HG02571 (cell line): ENCODE measurements around the gene C4orf33.
"Not testable (repeated sequence)": the region's sequence is repeated elsewhere in the genome, so short reads cannot be mapped to it uniquely, and the experiment has no call there.

ENCODE experiments used
- ATAC-seq: cut with Tn5 transposase; IDR thresholded peaks from one replicate; pipeline ENCODE4 v1.9.1; 2021; ENCODE audit warnings: mild to moderate bottlenecking, moderate library complexity; ENCODE audit not compliant: unreplicated experiment

The C4orf33 gene

DNA sequence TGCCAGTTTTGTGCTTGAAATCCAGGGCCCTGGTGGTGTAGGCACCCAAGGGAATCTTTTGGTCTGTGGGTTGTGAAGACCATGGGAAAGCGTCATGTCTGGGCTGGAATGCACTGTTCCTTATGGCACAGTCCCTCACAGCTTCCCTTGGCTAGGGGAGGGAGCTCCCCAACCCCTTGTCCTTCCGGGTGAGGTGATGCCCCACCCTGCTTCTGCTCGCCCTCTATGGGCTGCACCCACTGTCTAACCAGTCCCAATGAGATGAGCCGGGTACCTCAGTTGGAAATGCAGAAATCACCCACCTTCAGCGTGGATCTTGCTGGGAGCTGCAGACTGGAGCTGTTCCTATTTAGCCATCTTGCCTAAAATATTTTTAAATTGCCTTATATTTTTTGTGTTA lies 30.7 kb downstream of the C4orf33 start:
- not testable (repeated sequence) for ATAC-seq

DNA sequence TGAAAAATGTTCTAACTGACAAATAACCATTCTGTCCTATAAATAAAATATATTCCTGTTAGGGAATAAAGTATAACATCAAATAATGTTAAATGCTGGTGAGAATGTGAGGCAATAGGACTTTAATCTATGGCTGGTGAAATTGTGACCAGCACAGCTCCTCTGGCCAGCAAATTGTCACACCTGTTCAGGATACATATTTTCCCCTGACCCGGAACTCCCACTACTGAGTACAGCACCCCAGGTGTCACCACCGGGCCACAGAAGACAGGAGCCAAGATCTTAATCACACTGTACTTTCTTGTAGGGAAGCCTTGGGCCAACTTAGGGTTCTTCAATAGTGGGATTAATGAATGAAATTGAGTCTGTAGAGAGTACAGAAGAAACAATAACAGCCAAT lies 33.2 kb downstream of the C4orf33 start:
- ATAC-seq, result no peak

- no peak for ATAC-seq
Observed at GRCh38 chr4:129131343-129131742, 35.4 kb downstream of the C4orf33 start.

- no peak for ATAC-seq
Observed at GRCh38 chr4:129136433-129136832, 40.5 kb downstream of the C4orf33 start.

- ATAC-seq, result no peak
Observed at GRCh38 chr4:129138810-129139496, 43.0 kb downstream of the C4orf33 start.

DNA sequence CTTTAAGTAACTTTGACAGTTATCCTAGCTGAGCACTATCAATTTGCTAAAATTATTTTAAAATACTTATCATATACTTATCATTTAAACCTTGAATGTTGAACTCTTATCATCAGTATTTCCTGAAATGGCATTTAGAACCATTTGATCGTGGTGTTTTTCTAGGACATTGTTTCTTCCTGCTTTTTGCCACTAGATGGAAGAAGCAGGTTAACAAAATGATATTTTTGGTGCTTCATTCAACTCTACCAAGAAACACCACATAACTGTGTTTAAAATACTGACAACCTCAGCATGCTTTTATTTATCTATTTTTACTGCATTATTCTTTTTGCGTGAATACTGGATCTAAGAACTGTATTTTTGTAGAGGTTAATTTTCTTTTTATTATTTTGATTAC lies 44.6 kb downstream of the C4orf33 start:
- ATAC-seq, result no peak

DNA sequence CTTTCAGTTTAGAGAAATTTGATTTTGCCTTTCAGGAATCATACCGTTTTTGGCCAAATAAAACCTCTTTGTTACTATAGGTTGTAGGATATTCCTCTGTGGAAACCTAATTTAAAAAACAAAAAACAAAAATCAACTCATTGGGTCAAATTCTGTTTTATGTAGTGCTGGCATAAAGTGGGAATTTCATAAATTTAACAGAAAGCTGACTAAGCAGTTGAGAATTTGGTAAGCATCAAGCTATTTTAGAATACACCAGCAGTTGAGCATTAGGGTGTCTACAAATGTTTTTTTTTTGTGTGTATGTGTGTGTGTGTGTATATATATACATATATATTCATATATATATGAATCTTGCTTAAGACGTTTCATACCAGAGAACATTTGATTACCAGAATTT lies 47.4 kb downstream of the C4orf33 start:
- ATAC-seq, result no peak

DNA sequence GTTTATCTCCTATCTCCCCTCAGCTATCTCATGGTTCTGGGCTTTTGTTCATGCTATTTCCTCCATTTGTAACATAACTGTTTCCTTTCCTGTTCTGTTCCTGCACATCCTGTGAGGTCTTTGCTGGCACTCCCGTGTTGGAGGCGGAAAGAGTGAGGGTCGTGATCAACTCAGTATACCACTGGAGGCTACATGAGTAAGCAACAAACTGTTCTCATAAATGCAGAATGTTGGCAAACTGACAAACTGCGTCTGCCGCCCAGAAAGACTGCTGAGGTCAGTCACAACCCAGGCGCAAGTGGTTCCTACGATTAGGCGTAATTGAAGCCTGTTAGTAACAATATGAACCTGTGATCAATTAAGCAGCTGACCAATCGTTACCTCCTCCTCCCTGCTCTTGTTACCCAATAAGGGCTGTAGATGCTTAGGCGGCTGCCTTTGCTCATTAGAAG lies 48.8 kb downstream of the C4orf33 start:
- no peak for ATAC-seq

- no peak for ATAC-seq
Observed at GRCh38 chr4:129145222-129145730, 49.3 kb downstream of the C4orf33 start.

GRCh38 chr4:129146639-129147038 lies 50.7 kb downstream of the C4orf33 start:
- no peak for ATAC-seq

GRCh38 chr4:129148892-129149291 lies 52.9 kb downstream of the C4orf33 start:
- ATAC-seq, result no peak

DNA sequence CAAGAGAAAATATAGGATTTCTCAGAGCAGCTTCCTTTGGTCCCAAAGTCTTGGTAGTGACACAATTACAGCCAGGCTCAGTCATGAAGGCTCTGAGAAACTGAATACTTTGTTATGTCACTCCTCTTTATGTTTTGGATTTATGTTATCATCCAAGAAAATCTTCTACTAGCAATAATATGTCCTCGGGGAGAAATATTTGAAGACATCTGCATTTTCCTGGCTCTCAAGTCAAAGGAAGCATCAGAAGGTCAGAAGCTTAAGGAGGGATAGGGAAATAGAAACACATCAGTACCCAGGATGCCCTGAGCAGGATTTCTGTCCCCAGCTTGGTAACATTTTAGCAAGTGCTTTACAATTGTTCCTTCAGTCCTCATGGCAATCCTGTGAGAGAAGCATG lies 54.0 kb downstream of the C4orf33 start:
- ATAC-seq, result no peak

DNA sequence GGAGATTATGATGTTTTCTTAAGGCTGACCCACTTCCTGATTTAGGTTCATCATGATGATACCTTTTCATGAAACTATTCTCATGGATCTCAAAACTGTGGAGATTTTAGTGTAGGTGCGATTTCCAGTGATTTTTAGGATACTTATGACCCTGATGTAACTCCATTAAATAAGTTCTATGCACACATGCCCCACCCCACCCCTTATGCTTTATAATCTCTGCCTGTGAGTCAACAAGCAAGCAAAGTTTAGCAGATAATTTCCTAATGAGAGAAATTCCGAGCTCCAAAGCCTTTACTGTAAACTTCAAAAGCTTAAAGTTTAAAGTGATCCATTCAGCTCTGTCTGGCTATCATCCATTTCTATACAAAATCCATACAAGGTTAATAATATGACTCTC lies 56.4 kb downstream of the C4orf33 start:
- no peak for ATAC-seq

GRCh38 chr4:129153700-129154099 lies 57.7 kb downstream of the C4orf33 start:
- ATAC-seq, result no peak

GRCh38 chr4:129162450-129162849 lies 66.5 kb downstream of the C4orf33 start:
- ATAC-seq, result no peak

GRCh38 chr4:129163427-129163826 lies 67.5 kb downstream of the C4orf33 start:
- ATAC-seq, result no peak

- ATAC-seq, result no peak
Observed at GRCh38 chr4:129164243-129164642, 68.3 kb downstream of the C4orf33 start.
